ENCODE results near the gene MTERF4.

MTERF4 gene

GRCh38 chr2:241063587-241063986 lies 38.5 kb downstream of the MTERF4 start:
- TF ChIP-seq TCF4 (CRISPR knock-in tag; IDR thresholded peaks at IDR 0.05; ENCODE audit: borderline replicate concordance) (no peak), SNAI2 (CRISPR knock-in tag; IDR thresholded peaks at IDR 0.05) (no peak)
- ATAC-seq = no peak

GRCh38 chr2:241063093-241063551 lies 39.0 kb downstream of the MTERF4 start:
- ATAC-seq = no peak
- TF ChIP-seq ZFP30 (CRISPR knock-in tag; IDR thresholded peaks at IDR 0.05) (no peak), TCF4 (CRISPR knock-in tag; IDR thresholded peaks at IDR 0.05; ENCODE audit: borderline replicate concordance) (no peak), SNAI2 (CRISPR knock-in tag; IDR thresholded peaks at IDR 0.05) (no peak), CREB5 (CRISPR knock-in tag; IDR thresholded peaks at IDR 0.05; ENCODE audit: low read depth) (no peak), ESRRG (CRISPR knock-in tag; IDR thresholded peaks at IDR 0.05) (no peak), ZNF8 (CRISPR knock-in tag; IDR thresholded peaks at IDR 0.05) (no peak), OSR1 (CRISPR knock-in tag; IDR thresholded peaks at IDR 0.05) (no peak), CSDC2 (CRISPR knock-in tag; IDR thresholded peaks at IDR 0.05) (no peak), ZNF70 (CRISPR knock-in tag; IDR thresholded peaks at IDR 0.05) (no peak)

- ATAC-seq = no peak
- TF ChIP-seq ESRRG (CRISPR knock-in tag; IDR thresholded peaks at IDR 0.05) (no peak), ZC3H10 (CRISPR knock-in tag; IDR thresholded peaks at IDR 0.05) (no peak)
Measured at GRCh38 chr2:241062389-241063092, 39.5 kb downstream of the MTERF4 start.

DNA sequence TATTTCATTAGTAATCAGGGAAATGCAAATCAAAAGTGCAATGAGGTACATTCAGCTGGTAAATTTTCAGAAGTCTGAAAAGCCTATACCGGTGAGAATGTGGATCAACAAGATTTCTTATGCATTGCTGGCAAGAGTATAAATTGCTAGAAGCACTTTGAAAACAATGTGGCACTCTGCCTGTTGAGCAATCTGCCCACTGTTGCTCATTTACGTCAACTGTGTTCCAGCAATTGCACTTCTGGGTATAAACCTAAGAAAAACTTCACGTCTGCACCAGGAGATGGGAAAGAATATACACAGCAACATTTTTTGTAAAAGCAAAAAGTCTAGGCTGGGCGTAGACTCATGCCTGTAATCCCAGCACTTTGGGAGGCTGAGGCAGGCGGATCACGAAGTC lies 40.8 kb downstream of the MTERF4 start:
- TF ChIP-seq CSDC2 (CRISPR knock-in tag; IDR thresholded peaks at IDR 0.05) (no peak), PATZ1 (CRISPR knock-in tag; IDR thresholded peaks at IDR 0.05; ENCODE audit: borderline replicate concordance) (no peak), ZFP30 (CRISPR knock-in tag; IDR thresholded peaks at IDR 0.05) (no peak), ZNF8 (CRISPR knock-in tag; IDR thresholded peaks at IDR 0.05) (no peak)
- ATAC-seq = no peak

DNA sequence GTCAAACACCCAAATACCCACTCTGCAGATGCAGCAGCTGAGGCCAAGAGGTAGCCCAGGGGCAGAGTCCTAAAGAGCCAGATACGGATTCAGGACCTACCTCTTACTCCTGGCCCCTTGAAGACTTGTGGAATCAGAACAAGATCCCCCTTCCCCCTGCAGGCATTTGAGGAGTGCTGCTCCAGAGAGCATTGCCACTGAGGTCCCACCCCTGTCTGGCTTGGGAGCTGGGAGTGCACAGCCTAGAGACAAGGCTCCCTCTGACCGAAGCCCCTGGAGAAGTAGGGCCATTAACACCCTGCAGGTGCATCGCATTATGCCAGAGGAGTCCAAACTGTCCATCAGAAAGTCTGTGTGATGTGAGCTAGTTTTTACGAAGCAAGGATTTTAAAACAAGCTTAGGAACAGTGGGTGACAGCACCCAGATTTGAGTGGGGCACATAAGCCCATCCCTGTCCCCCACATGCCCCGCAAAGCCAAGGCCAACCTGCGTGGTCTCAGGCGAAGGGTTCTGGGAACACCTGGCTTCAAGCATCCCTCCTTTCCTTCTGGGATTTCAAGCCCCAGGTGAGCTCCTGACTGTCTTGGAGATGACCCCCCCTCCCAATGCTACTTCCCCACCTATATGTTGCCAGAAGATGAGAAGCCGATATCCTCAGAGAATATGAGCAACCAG lies 48.4 kb downstream of the MTERF4 start:
- TF ChIP-seq ZNF70 (CRISPR knock-in tag; IDR thresholded peaks at IDR 0.05) (no peak), ZNF565 (CRISPR knock-in tag; conservative IDR thresholded peaks at IDR 0.05; ENCODE audit: low read depth) (no peak), BACH2 (CRISPR knock-in tag; IDR thresholded peaks at IDR 0.05; ENCODE audit: borderline replicate concordance) (no peak), ISL1 (CRISPR knock-in tag; IDR thresholded peaks at IDR 0.05) (no peak), RARB (CRISPR knock-in tag; IDR thresholded peaks at IDR 0.05) (no peak), GLIS3 (CRISPR knock-in tag; IDR thresholded peaks at IDR 0.05) (no peak), CREB5 (CRISPR knock-in tag; IDR thresholded peaks at IDR 0.05; ENCODE audit: low read depth) (no peak), PPARA (CRISPR knock-in tag; IDR thresholded peaks at IDR 0.05; ENCODE audit: borderline replicate concordance) (no peak), CSDC2 (CRISPR knock-in tag; IDR thresholded peaks at IDR 0.05) (no peak), TOX (CRISPR knock-in tag; IDR thresholded peaks at IDR 0.05; ENCODE audit: borderline replicate concordance) (no peak), SNAI2 (CRISPR knock-in tag; IDR thresholded peaks at IDR 0.05) (no peak), ZC3H10 (CRISPR knock-in tag; IDR thresholded peaks at IDR 0.05) (no peak), ZNF8 (CRISPR knock-in tag; IDR thresholded peaks at IDR 0.05) (no peak), ZFP3 (CRISPR knock-in tag; IDR thresholded peaks at IDR 0.05) (no peak)
- ATAC-seq = no peak
